ENCODE data around the gene GPATCH2L.

- no peak for TF ChIP-seq POLR2AphosphoS5 (IDR thresholded peaks at IDR 0.05; ENCODE audit: low read depth)
- TF ChIP-seq CTCF (conservative IDR thresholded peaks at IDR 0.05; ENCODE audit: low read depth in 2 of 2): no peak
- no peak for TF ChIP-seq REST (IDR thresholded peaks at IDR 0.05; ENCODE audit: unreplicated experiment)
- no peak for TF ChIP-seq EZH2phosphoT487 (IDR thresholded peaks at IDR 0.05; ENCODE audit: unreplicated experiment)
- TF ChIP-seq NANOG (IDR thresholded peaks at IDR 0.05; ENCODE audit: borderline replicate concordance): no peak
- no peak for TF ChIP-seq JUNB (IDR thresholded peaks at IDR 0.05; ENCODE audit: unreplicated experiment)
- TF ChIP-seq ZNF114 (CRISPR knock-in tag; IDR thresholded peaks at IDR 0.05): no peak
- TF ChIP-seq EZH2 (IDR thresholded peaks at IDR 0.05; ENCODE audit: low read depth, unreplicated experiment): no peak
- no peak for TF ChIP-seq ETS1 (IDR thresholded peaks at IDR 0.05)
- TF ChIP-seq ZNF331 (CRISPR knock-in tag; IDR thresholded peaks at IDR 0.05; ENCODE audit: low read depth): no peak
These were observed 49.4 kb downstream of the GPATCH2L start for GRCh38 chr14:76201162-76201561.

Data from GM23338 (cell line).